Psoas muscle (tissue), 8 donors: ENCODE measurements around the gene SNX17. TPM values are rescaled to one million over a fixed set of nuclear protein-coding genes. Genes with fewer than 3 reads are reported as not detected.

Source experiments
- ATAC-seq, 4 donors: fragments of 200-7000 bp; cut with Tn5 transposase; one replicate each; pipeline ENCODE4 v1.9.1; 2020; ENCODE audit warnings: moderate library complexity in 3 of 4, mild to moderate bottlenecking in 2 of 4
- DNase-seq, 2 donors: peaks; one replicate each; pipeline ENCODE4 v3.0.0-alpha.2; 2020
- H3K27ac ChIP-seq: fragments of 200-600 bp; one replicate; pipeline ENCODE4 v1.8.0; 2022
- H3K27me3 ChIP-seq, 3 donors: fragments of 200-600 bp in 1 of 3; one replicate each; pipeline versions ENCODE4 v1.6.1 to v1.8.0; 2013 to 2022; ENCODE audit warnings: low read length in 2 of 3, mild to moderate bottlenecking in 2 of 3, moderate library complexity in 1 of 3; ENCODE audit not compliant: insufficient read depth in 3 of 3
- H3K36me3 ChIP-seq, 2 donors: fragments of 200-600 bp in 1 of 2; one replicate each; pipeline versions ENCODE4 v1.6.1 to v1.8.0; 2013 to 2022; ENCODE audit warnings: low read depth in 1 of 2, mild to moderate bottlenecking in 1 of 2, moderate library complexity in 1 of 2; ENCODE audit not compliant: insufficient read depth in 1 of 2
- H3K4me1 ChIP-seq: fragments of 200-600 bp; one replicate; pipeline ENCODE4 v1.8.0; 2022
- H3K4me3 ChIP-seq: fragments of 200-600 bp; one replicate; pipeline ENCODE4 v1.8.0; 2022; ENCODE audit warnings: mild to moderate bottlenecking
- H3K9me3 ChIP-seq: fragments of 200-600 bp; one replicate; pipeline ENCODE4 v1.8.0; 2022
- WGBS, 3 donors: extraction: QIAGEN DNeasy Blood & Tissue Kit; methylation state at CpG; one replicate each; pipeline versions ENCODE4 v1.1.6 to v1.1.7; 2013; 5-methylcytosine and 5-hydroxymethylcytosine counted together
- intact Hi-C, 2 donors: fragments of 100-400 bp; cut with DNase I; formaldehyde crosslinking; loops; one replicate each; pipeline versions ENCODE4 v1.11.0 to v1.14.2; 2022
- long read RNA-seq, 2 donors: library from polyadenylated mRNA; unstranded; transcript quantifications; one replicate each; pipeline ENCODE4 v2.0.0, GENCODE V29; 2021
- polyA plus RNA-seq, 3 donors: library from polyadenylated mRNA; stranded (reverse); fragments of 200-250 nt; gene quantifications; one replicate each; pipeline ENCODE4 v1.2.3, GENCODE V29; 2013
- total RNA-seq, 4 donors: library from RNA; stranded (reverse); fragmentation: NEBNext Ultra II Directional in 2 of 4; extraction: Animal tissue kit (Norgen Biotek cat#: 25700) in 2 of 4; gene quantifications; one replicate each; pipeline versions ENCODE4 v1.2.1 to v1.2.4, GENCODE V29; 2021 to 2023
- TF ChIP-seq, protein P1 (sequence below): fragments of 200-600 bp; IDR thresholded peaks from one replicate; pipeline ENCODE4 v1.8.0; 2022; ENCODE audit warnings: antibody characterized with exemption
- donor health status: healthy with polysubstance abuse.
- donor health status: DM: no; HTN: no; CAD: no; lungs with moderate emphysema.
- donor health status: Bipolar disorder and iron deficiency.
- donor health status: healthy.
- donor health status: DM: yes; HTN: yes; CAD: no.
- donor health status: DM: no; HTN: no; CAD: no.
- donor health status: DM: no; HTN: no; CAD: no.
- donor health status: DM: yes; HTN: yes; CAD: no.

The SNX17 gene, protein sequence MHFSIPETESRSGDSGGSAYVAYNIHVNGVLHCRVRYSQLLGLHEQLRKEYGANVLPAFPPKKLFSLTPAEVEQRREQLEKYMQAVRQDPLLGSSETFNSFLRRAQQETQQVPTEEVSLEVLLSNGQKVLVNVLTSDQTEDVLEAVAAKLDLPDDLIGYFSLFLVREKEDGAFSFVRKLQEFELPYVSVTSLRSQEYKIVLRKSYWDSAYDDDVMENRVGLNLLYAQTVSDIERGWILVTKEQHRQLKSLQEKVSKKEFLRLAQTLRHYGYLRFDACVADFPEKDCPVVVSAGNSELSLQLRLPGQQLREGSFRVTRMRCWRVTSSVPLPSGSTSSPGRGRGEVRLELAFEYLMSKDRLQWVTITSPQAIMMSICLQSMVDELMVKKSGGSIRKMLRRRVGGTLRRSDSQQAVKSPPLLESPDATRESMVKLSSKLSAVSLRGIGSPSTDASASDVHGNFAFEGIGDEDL
- 10 to 100 TPM; 53.9 to 73.9 (median 57.3) TPM for total RNA-seq
- polyA plus RNA-seq: 10 to 100 TPM; 50.1 to 96.4 (median 94.0) TPM
- long read RNA-seq, donor 1, transcript SNX17-201 (15 exons, 2,044 nt): major isoform, 138 of 151 reads
- long read RNA-seq, donor 1, partial matches to known transcripts: 7 of 151 reads
- long read RNA-seq, donor 1, other reads (novel, unspliced or antisense): 5 of 151 reads
- long read RNA-seq, donor 2, transcript SNX17-202 (16 exons, 2,007 nt): minor isoform, 5 of 191 reads
- long read RNA-seq, donor 2, transcript SNX17-201 (15 exons, 2,044 nt): major isoform, 166 of 191 reads
- long read RNA-seq, donor 2, partial matches to known transcripts: 7 of 191 reads
- long read RNA-seq, donor 2, other reads (novel, unspliced or antisense): 13 of 191 reads

DNA sequence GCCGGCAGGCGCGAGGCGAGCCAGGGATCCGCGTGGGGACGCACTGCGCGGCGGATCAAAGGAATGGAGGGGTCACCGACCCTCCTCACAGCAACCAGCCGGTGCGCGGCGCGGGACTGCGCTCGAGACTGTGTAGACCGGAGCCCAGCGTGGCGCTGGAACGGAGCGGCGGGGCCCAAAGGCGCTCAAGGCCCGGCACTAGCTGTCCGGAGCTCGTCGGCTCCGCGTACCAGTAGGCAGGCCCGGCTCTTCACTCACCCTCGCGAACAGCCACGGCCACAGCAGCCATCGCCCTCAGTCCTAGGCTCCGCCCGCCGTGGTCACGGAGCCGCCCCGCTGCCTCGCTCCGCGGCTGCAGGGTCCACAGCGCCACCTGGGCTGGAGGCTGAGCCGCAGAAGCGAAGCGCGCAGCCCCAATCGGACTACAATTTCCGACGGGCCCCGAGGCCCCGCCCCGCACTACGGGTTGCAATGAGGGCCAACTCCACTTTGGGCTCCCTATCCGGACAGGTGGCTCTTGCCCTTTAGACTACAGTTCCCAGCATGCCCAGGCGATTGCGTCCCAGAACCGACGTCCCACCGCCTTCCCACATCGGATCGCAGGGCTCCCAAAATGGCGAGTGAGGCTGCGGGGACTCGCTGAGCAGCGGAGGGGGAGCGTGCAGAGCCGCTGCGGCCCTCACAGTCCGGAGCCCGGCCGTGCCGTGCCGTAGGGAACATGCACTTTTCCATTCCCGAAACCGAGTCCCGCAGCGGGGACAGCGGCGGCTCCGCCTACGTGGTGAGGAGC, at the start of gene SNX17, which contains the start of gene EIF2B4:
Gene SNX17 (plus strand): TSS at position 591 of the 790 bp plus-strand sequence. CDS start 128 bp downstream, at position 719.
Gene EIF2B4 (minus strand): TSS at position 313 of the 790 bp plus-strand sequence. CDS start 24 bp downstream, at position 289.
- peak within 1 kb of the TSS; percentile 99 for H3K27ac ChIP-seq
- H3K36me3 ChIP-seq: peaks cover 12 to 72% of the 10 kb centered on the region in 2 donors
- intact Hi-C loops: no loop called here
- TF ChIP-seq, protein P1, sequence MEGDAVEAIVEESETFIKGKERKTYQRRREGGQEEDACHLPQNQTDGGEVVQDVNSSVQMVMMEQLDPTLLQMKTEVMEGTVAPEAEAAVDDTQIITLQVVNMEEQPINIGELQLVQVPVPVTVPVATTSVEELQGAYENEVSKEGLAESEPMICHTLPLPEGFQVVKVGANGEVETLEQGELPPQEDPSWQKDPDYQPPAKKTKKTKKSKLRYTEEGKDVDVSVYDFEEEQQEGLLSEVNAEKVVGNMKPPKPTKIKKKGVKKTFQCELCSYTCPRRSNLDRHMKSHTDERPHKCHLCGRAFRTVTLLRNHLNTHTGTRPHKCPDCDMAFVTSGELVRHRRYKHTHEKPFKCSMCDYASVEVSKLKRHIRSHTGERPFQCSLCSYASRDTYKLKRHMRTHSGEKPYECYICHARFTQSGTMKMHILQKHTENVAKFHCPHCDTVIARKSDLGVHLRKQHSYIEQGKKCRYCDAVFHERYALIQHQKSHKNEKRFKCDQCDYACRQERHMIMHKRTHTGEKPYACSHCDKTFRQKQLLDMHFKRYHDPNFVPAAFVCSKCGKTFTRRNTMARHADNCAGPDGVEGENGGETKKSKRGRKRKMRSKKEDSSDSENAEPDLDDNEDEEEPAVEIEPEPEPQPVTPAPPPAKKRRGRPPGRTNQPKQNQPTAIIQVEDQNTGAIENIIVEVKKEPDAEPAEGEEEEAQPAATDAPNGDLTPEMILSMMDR: peak; percentile 64
- ATAC-seq (peak; percentile 93 to 95 (median 94)), DNase-seq (peak; percentile 99 to 100)
- peak within 1 kb of the TSS; percentile 100 for H3K4me3 ChIP-seq
- H3K27me3 ChIP-seq: no peaks in the 10 kb centered on the region
- H3K4me1 ChIP-seq: peaks cover 29% of the 10 kb centered on the region
- 0% methylated on average over 56 to 85 of the region's 85 CpGs for WGBS, 3 donors
- no peaks in the 10 kb centered on the region for H3K9me3 ChIP-seq

DNA sequence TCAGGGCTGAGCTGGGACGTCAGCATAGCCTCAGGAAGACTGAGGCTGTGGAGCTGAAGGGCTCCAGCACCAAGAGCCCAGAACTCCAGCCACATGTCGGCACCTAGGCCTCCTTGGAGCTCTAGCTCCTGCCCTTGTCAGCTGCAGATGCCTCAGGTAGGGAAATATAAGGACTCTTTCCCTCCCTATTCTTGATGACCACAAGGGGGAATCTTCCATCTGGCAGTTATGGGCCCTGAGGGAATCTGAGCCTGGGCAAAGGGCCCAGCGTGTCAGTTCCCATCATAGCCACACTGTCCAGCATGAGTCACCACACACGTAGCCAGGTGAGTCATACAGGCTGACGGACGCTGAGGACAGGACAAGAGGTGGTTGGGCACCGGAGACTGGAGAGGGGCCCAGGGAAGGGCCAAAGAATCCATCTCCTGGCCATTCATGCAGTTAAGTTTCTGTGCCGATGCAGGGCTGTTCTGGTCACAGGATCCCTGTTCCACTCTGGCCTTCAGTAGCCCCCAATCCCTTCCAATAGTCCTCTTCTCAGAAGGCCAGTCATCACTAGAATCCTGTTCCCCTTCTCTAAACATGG, 49.4 kb upstream of the SNX17 start:
- intact Hi-C loops: loop anchor here (5.0 kb wide), 1 partner anchor 36 kb away; the partner anchor contains the start of gene GTF3C2 (in 2 of the 2)
- Histone ChIP-seq H3K4me3 (peak overlapping the region; percentile 84), H3K27ac (peak overlapping the region; percentile 99), H3K27me3 (no peaks in the 10 kb centered on the region), H3K9me3 (no peaks in the 10 kb centered on the region), H3K4me1 (peaks cover 60% of the 10 kb centered on the region), H3K36me3 (peaks cover 0 to 4% of the 10 kb centered on the region in 2 donors)
- ATAC-seq: peak; percentile 71 to 75 (median 72)
- WGBS, 3 donors: 23 to 33% (median 25%) methylated on average over 8 of the region's 8 CpGs
- TF ChIP-seq, protein P1: peak; percentile 54
- peak; percentile 91 to 96 for DNase-seq

DNA sequence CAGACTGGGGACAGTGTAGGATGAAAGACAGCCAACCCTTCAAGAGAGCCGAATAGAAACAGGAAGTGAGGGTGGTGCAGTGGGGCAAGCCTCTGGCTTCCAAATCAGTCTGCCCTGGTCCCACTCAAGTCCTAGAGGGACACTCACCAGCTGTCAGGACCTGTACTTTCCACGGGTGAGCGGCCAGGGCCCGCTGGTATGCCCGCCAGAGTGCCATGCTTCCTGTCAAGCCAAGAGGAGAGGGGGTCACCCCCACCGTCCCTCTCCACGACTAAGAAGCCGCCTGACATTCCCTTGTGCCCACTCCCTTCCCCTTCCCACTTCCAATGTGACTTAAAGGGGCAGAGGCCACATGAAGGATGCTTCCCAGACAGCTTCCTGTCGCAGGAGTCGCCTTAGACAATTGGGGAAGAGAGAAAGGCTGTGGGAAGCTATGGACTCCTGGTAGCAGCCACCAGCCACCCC, 48.1 kb upstream of the SNX17 start:
- Histone ChIP-seq H3K4me1 (peaks cover 48% of the 10 kb centered on the region), H3K4me3 (peak overlapping the region; percentile 84), H3K27ac (peak overlapping the region; percentile 99), H3K27me3 (no peaks in the 10 kb centered on the region), H3K9me3 (no peaks in the 10 kb centered on the region), H3K36me3 (peaks cover 0 to 17% of the 10 kb centered on the region in 2 donors)
- TF ChIP-seq, protein P1: no peak
- DNase-seq: peak; percentile 49 to 70
- WGBS, 3 donors: 2 to 9% (median 3%) methylated on average over 9 to 10 of the region's 10 CpGs
- intact Hi-C loops: loop anchor here (5.0 kb wide), 1 partner anchor 35 kb away; the partner anchor contains the start of gene GTF3C2 (in 2 of the 2)
- peak; percentile 47 to 55 (median 51) for ATAC-seq
